Inflammatory macrophage treated with lipopolysaccharide for 1 hour (primary cell): ENCODE measurements around the gene CEP20.
A peak's percentile ranks its signal among the peaks of the same experiment; 100 is the strongest.
"Not testable (repeated sequence)": the region's sequence is repeated elsewhere in the genome, so short reads cannot be mapped to it uniquely, and the experiment has no call there.

Source experiments
- DNase-seq, 2 donors: peaks; one replicate each; pipeline ENCODE4 v3.0.0-alpha.2; 2020 to 2022

Gene CEP20

GRCh38 chr16:15888072-15888976 is at the start of gene CEP20:
Gene CEP20, minus strand, starts transcription at chr16:15888603. Its CDS starts 18 bp downstream, at chr16:15888585.
- DNase-seq = peak; percentile 99 to 100

- peak; percentile 71 to 76 for DNase-seq
Observed at GRCh38 chr16:15936809-15937208, 48.4 kb upstream of the CEP20 start.

- no peak for DNase-seq
Observed at GRCh38 chr16:15934991-15935390, 46.6 kb upstream of the CEP20 start.

- no peak for DNase-seq
Observed at GRCh38 chr16:15933781-15934180, 45.4 kb upstream of the CEP20 start.

GRCh38 chr16:15932939-15933338 is 44.5 kb upstream of the CEP20 start:
- no peak for DNase-seq

- DNase-seq = no peak
Observed at GRCh38 chr16:15928261-15929104, 40.1 kb upstream of the CEP20 start.

GRCh38 chr16:15925631-15926030 is 37.2 kb upstream of the CEP20 start:
- DNase-seq = no peak

GRCh38 chr16:15924996-15925395 is 36.6 kb upstream of the CEP20 start:
- DNase-seq = no peak

GRCh38 chr16:15919331-15919730 is 30.9 kb upstream of the CEP20 start:
- DNase-seq = no peak

- not testable (repeated sequence) for DNase-seq
Observed at GRCh38 chr16:15918314-15918713, 29.9 kb upstream of the CEP20 start.

- no peak for DNase-seq
Observed at GRCh38 chr16:15916323-15916722, 27.9 kb upstream of the CEP20 start.

GRCh38 chr16:15915555-15916081 is 27.2 kb upstream of the CEP20 start:
- no peak for DNase-seq

GRCh38 chr16:15913046-15913698 is 24.8 kb upstream of the CEP20 start:
- no peak for DNase-seq

GRCh38 chr16:15911198-15911597 is 22.8 kb upstream of the CEP20 start:
- no peak for DNase-seq

- DNase-seq = peak; percentile 15 to 26
Observed at GRCh38 chr16:15907863-15908478, 19.6 kb upstream of the CEP20 start.

GRCh38 chr16:15906439-15906838 is 18.0 kb upstream of the CEP20 start:
- no peak for DNase-seq

GRCh38 chr16:15903960-15904359 is 15.6 kb upstream of the CEP20 start:
- no peak for DNase-seq

- no peak for DNase-seq
Observed at GRCh38 chr16:15900901-15901500, 12.6 kb upstream of the CEP20 start.

- DNase-seq = no peak
Observed at GRCh38 chr16:15900357-15900756, 12.0 kb upstream of the CEP20 start.

- no peak for DNase-seq
Observed at GRCh38 chr16:15899538-15900100, 11.2 kb upstream of the CEP20 start.

- no peak for DNase-seq
Observed at GRCh38 chr16:15898654-15899053, 10.3 kb upstream of the CEP20 start.

GRCh38 chr16:15897834-15898254 is 9.4 kb upstream of the CEP20 start:
- DNase-seq = peak; percentile 17 to 34
